Astrocyte of the spinal cord (primary cell): Measurements from ENCODE around the gene PCDHA1.

Experiments used
- DNase-seq: peaks from one replicate; pipeline ENCODE4 v3.0.0; 2011; ENCODE audit warnings: low read depth, low spot score
- H3K4me3 ChIP-seq: 2 replicates; pipeline ENCODE4 v1.5.1; 2011; ENCODE audit warnings: low read depth, mild to moderate bottlenecking, low read length, moderate library complexity
- in situ Hi-C: cut with HindIII; loops from 2 replicates; pipeline ENCODE4 v1.10.0; 2017; ENCODE audit warnings: low sequenced_read_pairs
- TF ChIP-seq, protein P1 (sequence below): IDR thresholded peaks from 2 replicates; pipeline ENCODE4 v1.5.1; 2012; ENCODE audit warnings: low read depth, mild to moderate bottlenecking, low read length, inconsistent platforms

Gene PCDHA1

DNA sequence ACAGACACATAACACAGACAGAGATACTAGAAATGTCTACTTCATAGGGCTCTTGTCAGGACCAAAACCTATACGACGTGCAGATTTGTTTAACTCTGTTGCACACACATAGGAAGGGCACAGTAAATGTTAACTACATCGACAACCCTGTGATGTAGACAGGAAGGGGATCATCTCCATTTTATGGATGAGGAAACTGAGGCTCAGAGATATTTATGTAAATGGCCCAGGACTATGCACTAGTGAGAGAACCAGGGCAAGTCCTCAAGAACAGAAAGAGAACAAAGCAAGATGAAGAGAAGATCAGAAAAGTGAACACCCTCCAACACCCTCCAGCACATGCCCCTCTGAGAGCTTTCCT is 216.6 kb downstream of the PCDHA1 start:
- H3K4me3 ChIP-seq: no peak overlapping the region
- in situ Hi-C loops: no loop called here
- DNase-seq: no peak
- TF ChIP-seq, protein P1, sequence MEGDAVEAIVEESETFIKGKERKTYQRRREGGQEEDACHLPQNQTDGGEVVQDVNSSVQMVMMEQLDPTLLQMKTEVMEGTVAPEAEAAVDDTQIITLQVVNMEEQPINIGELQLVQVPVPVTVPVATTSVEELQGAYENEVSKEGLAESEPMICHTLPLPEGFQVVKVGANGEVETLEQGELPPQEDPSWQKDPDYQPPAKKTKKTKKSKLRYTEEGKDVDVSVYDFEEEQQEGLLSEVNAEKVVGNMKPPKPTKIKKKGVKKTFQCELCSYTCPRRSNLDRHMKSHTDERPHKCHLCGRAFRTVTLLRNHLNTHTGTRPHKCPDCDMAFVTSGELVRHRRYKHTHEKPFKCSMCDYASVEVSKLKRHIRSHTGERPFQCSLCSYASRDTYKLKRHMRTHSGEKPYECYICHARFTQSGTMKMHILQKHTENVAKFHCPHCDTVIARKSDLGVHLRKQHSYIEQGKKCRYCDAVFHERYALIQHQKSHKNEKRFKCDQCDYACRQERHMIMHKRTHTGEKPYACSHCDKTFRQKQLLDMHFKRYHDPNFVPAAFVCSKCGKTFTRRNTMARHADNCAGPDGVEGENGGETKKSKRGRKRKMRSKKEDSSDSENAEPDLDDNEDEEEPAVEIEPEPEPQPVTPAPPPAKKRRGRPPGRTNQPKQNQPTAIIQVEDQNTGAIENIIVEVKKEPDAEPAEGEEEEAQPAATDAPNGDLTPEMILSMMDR: no peak

DNA sequence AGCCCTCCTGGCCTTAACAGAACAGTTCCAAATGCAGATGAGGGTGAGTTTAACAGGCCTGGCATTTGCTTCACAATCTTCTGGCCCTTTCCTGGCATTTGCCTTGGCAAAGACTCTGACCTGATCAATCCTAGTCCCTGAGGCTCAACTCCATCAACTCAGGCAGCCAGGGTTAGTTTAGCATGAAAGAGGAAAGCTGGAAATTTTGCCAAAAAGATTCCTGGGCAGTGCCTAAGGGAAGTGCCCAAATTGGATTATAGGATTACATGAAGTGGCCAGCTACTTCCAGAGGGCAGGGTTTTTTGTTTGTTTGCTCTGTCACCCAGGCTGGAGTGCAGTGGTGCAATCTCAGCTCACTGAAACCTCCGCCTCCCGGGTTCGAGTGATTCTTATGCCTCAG is 217.1 kb downstream of the PCDHA1 start:
- DNase-seq: no peak
- in situ Hi-C loops: no loop called here
- no peak overlapping the region for H3K4me3 ChIP-seq
- TF ChIP-seq, protein P1: no peak

DNA sequence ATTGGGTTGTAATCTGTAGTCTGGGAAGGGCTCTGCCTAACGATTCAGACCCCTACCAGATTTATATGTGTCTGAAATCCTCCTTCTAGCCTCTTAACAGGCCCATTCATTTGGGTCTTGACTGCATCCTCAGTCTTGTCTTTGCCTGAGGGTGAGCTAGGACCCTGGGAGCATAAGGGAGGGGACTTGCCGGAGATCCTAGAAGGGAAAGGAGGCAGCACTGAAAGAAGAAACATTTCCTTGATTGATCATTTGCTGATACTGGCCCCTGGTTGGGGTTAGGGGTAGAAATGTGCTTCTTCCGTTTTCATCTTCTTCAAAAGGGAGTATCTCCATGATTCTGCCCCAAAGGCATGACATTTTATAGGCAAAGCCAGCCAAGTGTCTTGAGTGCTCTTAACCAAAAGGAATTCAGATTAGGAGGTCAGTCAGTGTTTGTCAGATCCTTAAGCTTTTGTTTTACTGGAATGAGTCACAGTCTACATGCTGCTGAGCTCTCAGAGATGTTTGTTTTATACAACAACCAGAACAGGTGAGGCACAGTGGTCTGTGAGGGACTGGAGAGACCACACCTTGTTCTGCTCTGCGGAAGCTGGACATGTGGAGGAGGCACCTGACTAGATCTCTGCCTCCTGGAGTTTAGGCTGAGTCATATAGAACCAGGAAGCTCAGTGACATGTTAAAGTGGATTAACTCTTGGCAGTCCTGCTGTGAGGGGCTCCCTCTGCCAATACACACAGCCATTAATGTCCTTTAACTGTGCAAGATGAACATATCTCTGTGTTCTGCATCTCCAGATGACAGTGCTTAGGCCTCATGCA is 218.1 kb downstream of the PCDHA1 start:
- in situ Hi-C loops: no loop called here
- DNase-seq: no peak
- H3K4me3 ChIP-seq: no peak overlapping the region
- TF ChIP-seq, protein P1: no peak

DNA sequence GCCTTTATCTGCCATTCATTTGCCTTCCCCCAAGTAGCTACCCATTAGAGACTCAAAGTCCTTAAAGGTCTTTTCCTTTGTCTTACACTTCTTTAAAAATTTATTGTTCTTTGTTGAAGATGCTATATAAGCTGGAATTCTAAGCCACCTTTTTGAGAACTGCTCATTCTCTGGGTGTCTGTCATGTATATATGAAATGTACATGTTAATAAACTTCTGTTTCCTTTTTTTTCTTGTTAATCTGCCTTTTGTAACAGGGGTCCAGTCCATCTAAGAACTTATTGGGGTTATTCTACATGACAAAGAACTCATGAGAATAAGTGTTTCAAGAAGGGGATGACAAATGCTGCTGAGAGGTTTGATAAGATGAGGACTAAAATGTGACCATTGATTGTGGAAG is 221.9 kb downstream of the PCDHA1 start:
- no peak for DNase-seq
- TF ChIP-seq, protein P1: no peak
- H3K4me3 ChIP-seq: no peak overlapping the region
- in situ Hi-C loops: no loop called here

DNA sequence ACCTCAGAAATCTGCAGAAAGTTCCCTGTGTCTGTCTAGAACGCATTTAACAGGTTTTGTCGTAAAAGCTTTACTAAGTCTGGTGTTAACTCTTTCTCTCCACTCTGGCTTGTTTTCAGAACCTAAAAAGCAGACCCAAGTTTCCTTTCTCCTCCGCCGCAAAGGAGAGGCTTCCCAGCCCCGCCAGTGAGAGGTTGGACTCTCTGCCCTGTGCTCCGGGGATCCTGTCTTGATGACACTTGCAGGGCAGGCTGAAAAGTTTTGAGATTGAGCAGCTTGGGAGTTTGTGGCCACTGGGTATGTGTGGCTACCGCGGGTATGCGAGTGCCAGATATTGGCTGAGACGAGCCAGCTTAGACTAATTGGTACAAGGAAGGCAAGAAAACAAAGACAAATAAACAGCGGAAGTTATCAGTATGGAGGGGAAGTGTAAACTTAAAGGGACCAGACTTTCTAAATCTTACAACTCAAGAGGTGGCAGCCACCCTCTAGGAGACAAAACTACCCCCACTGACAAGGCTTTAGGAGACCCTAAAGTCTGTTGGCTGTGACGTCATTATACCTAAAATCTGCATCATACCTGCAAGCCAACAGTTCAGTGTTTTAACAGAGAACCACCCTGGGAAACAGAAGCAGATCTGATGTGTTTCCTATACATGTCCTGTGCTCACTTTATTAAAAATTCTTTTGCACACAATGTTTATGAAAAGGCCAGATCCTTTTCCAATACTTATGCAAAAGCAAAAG is 224.3 kb downstream of the PCDHA1 start:
- in situ Hi-C loops: no loop called here
- TF ChIP-seq, protein P1: no peak
- no peak for DNase-seq
- H3K4me3 ChIP-seq: no peak overlapping the region

DNA sequence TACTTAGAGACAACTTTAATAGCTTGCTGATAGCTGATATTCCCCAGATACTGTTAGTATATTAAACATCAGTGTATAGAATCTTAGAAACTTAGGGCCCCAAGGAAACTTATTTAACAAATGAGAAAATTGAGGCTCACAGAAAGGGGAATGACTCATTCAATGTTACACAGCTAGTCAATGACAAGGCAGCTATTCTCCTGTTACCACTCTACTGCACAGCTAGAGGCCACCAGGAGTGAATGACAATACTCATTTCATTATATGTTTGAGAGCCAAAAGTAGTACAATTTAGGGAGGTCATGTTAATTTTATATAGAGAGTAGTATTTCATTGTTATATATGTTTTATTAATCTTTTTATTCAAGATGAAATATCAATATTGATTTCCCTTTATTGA is 232.0 kb downstream of the PCDHA1 start:
- DNase-seq: no peak
- TF ChIP-seq, protein P1: no peak
- no peak overlapping the region for H3K4me3 ChIP-seq
- in situ Hi-C loops: no loop called here
